HG03039 (cell line): ENCODE results near the gene MSL1.

ENCODE experiments used
- ATAC-seq: cut with Tn5 transposase; IDR thresholded peaks from one replicate; pipeline ENCODE4 v1.9.1; 2021; ENCODE audit warnings: mild to moderate bottlenecking, moderate library complexity; ENCODE audit not compliant: unreplicated experiment

The MSL1 gene

DNA sequence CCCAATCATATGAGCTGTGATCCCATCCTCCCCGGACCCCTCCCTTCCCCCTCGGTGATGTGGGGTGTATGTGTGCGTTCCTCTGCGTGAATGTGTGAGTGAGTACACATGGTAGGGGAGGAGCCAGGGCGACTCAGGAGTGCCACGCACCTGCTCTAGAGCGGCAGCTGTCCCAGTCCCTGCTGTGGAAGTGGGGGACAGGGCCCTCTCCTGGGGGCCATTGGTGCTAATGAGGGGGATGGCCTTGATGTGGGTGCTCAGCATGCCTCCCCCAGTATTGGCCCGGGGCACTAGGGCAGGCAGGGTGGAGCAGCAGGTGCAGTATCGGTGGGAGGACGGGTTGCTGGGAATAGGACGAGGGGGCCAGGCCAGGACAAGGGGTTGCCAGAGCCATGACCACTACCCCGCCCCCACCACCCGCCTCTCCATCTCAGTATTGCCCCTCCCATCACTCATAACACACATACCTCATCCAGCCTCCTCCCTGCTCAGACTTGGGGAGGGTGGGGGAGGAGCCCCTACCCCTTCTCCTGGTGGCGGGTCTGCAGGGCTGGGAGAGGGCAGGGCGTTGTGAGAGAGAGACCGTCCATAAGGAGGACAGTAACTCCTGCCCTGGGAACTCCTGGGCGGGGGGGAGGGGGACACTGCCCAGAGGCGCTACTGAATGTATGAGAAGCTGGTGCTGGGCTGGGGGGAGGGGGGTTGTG is 29.9 kb upstream of the MSL1 start:
- ATAC-seq = no peak

DNA sequence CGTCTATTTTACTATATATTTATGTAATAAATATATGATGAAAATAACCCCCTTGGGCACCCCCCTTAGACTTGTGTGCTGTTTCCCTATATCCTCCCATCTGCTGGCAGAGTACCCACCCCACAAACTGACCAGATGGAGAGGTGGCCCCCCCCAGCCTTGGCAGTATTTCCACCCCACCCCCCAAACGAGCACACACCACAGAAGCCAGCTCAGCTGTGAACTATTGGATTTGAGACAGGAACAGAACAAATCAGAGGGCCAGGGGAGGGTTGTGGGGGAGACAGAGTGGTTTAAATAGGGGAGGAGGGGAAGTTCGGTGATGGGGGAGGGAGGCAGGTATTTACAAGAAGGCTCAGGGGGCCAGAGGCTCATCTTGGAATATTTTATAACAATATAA is 29.2 kb upstream of the MSL1 start:
- no peak for ATAC-seq

DNA sequence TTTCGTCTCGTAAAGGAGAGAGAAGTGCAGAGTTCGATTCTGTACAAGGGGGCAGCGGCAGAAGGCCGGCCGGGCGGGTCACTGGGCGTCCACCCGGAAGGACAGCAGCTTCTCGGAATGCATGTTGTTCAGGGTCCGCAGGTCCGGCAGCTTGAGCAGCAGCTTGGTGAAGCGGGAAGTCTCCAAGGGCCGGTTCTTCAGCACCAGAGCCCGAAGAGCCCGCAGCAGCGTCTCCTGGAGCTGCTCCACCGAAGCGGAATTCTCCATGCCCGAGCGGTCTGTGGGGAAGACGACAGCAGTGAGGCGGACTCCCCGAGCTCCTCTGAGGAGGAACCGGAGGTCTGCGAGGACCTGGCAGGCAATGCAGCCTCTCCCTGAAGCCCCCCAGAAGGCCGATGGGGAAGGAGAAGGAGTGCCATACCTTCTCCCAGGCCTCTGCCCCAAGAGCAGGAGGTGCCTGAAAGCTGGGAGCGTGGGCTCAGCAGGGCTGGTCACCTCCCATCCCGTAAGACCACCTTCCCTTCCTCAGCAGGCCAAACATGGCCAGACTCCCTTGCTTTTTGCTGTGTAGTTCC is 28.7 kb upstream of the MSL1 start:
- no peak for ATAC-seq

DNA sequence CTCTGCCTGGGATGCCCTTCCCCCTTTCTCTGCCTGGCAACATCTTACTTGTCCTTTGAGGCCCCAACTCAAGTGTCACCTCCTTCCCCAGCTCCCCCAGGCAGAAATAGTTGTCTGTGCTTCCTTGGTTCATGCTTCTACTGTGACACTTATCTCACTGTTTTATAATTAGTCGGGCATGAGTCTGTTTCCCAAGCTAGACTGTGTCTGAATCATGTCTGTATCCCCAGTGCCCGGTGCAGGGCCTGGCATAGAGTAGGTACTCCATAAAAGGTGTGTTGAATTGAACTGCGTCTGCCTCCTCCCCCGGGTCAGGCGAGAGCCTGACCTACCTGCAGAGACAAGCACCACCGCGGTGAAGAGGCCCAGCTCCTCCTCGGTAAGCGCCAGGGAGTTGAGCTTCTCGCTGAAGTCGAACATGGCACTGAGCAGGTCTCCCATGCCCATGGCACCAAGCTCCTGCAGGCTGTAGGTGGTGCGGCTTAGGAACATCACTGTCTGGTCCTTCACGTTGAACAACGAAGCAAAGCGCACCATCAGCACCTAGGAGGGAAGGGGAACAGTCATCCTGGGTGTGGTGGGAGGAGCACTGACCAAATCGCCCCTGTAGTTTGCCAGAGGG is 28.1 kb upstream of the MSL1 start:
- no peak for ATAC-seq

DNA sequence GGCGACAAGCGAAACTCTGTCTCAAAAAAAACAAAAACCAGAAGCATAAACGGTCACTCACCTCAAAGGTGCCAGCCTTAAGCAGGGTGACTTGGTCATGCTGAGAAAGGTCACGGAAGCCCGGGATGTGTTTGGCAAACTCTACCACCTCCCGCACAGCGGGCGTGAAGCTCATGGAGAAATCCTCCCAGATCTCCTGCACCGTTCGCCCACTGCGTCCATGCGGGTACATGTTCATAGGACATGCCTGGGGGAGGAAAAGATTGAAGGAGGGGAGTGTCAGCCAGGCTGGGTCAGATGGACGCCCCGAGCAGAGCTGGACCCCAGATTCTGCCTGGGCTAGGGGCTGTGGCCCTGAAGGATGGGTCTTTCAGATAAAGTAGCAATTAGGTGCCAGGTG is 26.9 kb upstream of the MSL1 start:
- no peak for ATAC-seq

DNA sequence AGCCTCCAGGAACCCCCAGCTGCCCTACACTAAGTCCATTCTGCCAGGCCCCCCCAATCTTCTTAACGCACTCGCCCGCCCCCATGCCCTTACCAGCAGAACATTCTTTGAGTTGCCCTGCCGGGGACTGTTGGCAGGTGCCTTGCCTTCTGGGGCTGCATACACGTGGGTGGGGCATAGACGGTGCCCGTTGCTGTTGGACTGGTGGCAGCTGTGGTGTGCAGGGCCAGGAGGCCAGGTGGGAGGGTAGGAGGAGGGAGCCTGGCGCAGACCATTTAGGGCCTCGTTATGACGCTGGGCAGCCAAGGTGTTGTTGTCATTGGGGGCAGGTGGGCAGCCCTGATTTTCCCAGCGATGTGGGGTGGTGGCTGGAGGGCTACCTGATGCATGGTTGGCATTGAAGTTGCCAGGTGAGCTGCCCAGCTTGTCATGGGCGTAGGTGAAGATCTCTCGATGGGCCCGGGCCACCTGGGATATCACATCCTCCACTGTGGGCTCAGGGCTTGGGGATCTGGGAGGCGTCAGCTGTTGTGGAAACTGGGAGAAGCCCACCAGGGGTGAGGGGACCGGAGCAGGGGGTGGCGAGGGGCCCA is 26.3 kb upstream of the MSL1 start:
- no peak for ATAC-seq

DNA sequence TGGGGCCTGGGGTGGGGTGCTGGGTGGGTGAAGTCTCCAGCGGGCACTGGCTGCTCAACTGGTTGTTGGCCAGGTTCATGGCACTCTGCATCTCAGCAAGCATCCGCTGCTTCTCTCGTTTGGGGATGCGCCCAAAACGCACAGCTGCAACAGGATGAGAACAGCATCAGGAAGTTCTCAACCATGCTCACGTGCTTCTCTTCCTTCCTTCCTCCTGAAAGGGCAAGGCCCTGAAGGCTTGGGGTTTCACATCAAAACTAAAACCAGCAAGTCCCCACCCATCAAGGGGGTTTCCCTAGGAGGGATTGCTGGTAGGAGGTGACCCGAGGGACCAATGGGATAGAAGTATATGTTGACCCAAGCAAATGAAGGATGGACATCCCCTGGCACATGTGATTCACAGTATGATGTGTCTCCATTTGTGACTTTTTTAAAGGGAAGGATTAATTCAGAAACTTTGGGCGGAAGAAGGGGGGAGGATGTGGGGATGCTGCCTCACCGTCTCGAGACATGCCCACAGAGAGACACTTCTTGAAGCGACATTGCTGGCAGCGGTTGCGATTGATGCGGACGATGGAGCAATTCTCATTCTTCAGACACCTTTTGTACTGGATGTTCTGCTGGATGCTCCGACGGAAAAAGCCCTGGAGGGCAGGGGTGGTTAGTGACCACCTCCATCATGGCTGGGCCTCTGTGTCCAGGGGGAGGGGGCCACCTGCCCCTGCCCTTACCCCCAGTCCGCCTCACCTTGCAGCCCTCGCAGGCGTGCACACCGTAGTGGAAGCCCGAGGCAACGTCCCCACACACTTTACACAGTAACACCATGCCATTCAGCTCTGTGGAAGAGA is 25.6 kb upstream of the MSL1 start:
- ATAC-seq = peak; percentile 31

DNA sequence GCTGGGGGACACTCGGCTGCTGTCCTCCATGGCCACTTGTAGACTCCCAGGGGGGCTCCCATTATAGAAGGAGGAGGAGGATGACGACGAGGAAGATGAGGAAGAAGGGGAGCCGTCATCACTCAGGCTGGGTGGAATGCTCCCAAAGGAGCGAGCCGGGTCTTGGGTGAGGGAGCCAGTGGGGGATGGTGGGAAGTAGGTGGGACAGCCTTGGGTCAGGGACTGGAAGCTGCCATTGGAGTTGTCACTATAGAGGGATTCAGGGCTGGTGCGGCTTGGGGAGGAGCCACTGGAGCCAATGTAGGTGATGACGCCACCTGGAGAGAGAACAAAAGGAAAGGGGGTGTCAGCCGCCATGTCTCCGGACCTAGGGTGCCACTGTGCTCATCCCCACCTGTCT is 24.7 kb upstream of the MSL1 start:
- no peak for ATAC-seq

DNA sequence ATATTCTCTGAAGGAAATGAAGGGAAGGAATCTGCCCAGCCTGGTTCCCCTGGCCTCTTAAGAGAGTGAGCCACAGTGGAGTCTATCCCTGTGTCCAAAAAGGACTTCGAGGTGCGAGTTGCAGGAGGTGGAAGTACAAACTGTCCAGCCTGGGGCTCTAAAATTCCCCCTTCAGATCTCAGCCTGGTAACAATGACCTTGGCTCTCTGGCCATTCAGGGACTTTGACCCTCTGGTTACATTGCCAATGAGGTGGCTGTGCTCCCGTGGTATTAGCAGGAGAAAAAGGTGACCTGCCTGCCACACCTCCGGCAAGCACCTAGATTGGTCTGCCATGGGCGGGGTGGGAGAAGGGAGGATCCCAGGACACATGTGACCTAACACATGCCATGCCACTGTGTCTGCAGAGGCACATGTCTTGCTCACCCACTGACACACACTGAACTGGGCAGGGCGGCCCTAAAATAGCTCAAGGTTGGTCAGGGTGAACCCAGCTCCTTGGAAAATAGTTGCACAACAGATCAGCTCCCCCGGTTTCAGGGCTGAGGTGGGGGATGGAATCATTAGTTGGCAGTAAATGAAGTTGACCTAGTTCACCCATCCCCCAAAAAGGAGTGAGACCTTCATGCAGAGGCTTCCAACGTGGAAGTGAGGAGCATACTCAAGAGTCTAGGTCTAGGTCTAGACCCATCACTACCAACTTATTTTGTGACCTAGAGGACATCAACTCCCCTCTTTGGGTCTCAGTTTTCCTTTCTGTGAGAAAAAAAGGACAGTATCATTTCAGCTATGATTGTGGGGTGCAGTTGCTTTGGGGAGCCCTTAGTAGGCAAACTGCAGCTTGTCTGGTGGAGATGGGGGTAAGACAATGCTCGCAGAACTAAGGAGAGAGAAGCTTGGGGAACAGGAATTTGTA is 23.6 kb upstream of the MSL1 start:
- no peak for ATAC-seq

DNA sequence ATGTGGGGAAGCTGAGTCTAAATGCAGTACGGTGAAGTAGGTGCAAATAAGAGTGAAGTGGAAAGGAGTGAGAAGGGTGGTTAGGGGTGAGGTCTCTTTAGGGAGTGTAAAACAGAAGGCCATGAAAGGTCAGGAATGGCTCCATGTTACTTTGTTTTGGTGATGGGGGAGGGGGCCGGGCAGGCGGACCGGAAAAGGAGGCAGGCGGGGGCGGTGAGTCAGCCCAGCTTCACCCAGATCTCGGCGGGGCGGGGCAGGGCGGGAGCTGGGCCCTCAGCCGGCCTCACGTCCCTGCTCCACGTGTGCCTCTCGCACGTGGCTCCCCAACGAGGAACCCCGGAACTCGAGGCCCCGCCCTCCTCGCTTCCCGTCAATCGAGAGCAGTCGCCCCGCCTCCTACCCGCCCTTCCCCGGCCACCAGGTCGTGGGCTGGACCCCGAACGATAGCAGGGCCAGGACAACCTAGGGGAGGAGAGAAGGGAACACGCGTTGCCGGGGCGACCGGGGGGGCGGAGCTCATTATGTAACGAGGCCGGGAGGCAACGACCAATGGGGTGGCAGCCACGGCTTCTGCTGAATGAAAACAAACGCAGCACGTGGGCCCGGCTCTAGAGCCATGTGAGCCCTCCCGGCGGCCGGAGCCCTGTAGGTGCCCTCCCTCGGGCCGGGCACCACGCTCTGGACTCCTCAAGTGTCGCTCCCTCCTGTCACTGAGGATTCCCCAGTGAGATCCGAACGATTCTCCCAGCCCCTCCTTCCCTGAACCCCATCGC is 22.7 kb upstream of the MSL1 start:
- peak; percentile 57 for ATAC-seq

DNA sequence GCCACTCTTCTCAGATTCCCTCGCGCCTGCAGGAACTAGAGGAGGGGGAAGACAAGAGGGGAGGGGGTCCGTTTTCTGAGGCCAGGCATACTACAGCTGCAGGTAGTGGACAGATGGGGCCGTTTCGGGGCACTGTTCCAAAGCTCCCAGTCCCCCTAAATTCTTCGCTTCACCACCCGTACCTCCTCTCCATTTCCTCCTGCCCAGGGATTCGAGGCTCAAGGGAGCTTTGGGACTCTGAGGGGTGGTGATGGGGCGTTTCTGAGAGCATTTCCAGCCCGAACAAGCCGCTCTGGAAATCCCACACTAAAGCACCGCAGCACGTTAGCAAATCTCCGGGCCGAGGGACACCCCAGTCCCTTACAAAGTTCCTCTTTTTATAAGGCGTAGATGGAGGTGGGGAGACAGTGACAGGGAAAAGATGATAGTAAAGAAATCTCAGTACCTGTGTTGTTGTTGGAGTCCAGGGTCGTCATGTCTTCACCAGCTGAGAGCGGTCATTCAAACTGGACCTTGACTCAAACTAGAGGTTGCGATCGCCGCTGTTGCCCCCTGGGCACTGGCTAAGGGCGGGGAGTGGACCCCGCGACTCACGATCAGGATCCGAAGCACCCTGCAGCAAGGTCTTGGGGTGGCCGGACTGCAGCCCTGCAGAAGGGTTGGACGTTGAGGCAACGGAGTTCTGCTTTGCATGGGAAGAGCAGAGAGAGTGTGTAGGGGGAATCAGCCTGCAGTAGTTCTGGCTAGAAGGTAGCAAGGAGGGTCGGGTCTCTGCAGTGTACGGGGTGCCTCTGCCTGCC is 22.0 kb upstream of the MSL1 start:
- no peak for ATAC-seq

DNA sequence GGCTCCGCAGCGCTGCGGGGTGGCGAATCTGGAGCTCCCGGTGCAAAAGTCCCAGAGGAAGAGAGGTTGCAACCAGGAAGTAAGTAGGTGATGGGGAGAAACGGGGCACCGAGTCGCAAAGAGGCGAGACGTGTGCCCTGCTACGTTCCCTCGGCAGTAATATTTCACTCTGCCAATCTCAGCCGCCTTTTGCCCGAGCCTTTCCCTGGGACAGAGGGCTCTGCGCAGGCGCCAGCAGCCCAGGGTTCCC is 21.4 kb upstream of the MSL1 start, which contains the start of gene NR1D1:
Gene NR1D1, minus strand, starts transcription at position 171 of the 250 bp plus-strand sequence. CDS start 495 bp downstream, outside the sequence.
- no peak for ATAC-seq

DNA sequence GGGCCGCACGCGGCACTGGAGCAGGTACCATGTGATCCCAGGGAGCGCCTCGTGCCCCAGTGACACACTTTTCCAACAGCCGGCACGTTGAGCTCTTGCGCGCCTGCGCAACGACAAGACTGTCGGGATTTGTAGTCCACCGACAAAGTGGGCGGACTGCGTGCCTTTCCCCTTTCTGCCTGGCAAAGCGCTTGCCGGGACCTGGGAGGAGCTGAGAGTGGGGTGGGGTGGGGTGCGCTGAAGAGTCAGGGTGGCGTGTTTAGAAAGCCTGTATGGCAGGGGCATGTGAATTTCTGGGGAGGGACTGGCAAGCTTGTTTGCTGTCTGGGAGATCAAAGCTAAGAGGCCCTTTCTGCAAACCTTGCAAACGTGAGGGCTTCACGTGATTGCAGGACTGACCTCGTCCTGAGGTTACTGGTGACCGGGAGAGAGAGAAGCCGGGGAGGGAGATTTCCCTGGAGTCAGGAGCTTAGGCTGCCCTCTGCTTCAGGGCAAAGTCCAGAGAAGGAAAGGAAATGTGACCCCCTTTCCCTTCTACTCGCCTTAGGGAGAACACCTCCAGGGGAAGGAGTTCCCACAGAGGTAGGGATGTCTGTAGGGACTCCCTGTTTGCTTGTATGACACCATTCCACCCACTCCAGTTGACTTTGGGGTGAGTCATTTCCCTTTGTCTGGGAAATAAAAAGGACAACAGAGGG is 21.0 kb upstream of the MSL1 start:
- ATAC-seq = no peak

DNA sequence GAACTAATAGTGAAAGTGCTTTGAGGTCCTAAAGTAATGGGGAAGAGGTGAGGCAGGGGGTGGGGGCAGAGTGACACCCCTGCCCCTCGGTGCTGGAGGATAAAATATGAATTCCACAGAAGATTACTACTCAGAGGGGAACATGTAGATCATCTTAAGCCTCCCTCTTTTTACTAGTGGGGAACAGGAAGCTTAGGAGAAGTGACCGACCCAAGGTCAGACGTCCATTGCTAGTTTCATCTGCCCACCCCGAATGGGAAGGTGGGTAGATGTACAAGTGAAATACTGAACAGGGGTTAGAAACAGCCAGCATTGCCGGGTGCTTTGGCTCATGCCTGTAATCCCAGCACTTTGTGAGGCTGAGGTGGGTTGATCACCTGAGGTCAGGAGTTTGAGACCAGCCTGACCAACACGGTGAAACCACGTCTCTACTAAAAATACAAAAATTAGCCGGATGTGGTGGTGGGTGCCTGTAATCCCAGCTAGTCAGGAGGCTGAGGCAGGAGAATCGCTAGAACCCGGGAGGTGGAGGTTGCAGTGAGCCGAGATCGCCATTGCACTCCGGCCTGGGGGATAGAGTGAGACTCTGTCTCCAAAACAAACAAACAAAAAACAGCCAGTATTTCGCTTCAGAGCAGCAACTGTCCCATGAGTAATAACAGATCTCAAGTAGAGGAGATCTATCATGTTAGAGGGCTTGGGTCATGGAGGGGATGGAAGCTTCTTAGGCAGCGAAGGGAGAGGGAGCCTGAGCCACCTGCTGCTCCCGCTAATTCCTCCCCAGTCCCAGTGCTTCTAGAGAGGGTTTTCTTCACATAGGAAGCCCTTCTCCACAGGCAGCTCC is 20.2 kb upstream of the MSL1 start:
- no peak for ATAC-seq

DNA sequence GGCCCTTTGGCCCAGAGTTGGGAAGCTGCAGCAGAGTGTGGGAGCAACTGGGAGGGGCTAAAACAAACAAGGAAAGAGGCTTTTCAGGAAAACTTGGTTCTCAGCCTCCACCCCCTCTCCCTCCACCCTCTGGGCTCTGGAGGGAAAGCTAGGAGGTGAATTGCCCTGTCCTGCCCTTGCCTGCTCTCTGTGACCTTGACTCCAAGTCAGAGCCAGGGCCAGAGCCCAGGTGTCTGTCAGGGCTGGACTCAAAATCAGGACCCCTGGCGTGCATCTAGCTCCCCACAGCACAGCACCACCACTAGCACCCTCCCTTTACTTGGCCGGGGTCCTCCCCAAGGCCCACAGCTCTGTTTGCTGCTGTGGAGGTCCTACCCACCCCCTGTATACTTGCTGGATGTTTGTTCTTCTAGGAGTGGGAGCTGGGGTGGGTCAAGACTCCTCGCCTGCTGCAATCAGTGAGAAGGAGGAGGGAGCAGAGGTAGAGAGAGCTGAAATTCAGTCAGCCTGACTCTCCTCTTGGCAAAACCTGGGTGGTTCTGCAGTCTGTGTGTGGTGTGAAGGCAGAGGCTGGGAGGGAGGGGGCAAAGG is 18.6 kb upstream of the MSL1 start:
- ATAC-seq = no peak

DNA sequence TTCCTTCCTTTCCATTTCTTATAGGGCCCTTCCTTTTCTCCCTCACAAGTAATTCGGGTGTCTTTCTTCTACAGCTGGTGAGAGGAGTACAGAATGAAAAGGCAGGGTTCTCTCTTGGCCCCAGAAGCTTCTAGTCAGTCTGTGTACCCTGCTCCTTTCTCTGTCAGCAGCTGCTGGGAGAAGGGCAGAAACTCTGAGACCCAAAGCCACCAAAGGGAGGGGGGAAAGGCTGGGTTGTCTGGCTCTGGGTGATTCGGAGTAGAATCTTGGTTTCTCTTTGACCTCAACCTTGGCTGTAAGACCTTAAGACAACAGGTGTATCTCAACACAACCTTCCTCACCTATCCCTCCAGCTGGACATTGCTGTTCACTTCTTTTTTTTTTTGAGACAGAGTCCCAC is 18.1 kb upstream of the MSL1 start:
- ATAC-seq = no peak
